H9 (cell line): ENCODE results near the gene TRMT44. TPM values are rescaled to one million over a fixed set of nuclear protein-coding genes. Genes with fewer than 3 reads are reported as not detected.

ENCODE experiments used
- DNase-seq: peaks from one replicate; pipeline ENCODE4 v3.0.0-alpha.2; 2017
- H2AFZ ChIP-seq: one replicate; pipeline ENCODE4 v1.6.1; 2013; ENCODE audit warnings: mild to moderate bottlenecking, low read length, control low read depth, moderate library complexity
- H2AK5ac ChIP-seq: 2 replicates; pipeline ENCODE4 v1.6.1; 2013; ENCODE audit warnings: low read length, control low read depth, mixed read lengths; ENCODE audit not compliant: insufficient read length
- H2BK120ac ChIP-seq: one replicate; pipeline ENCODE4 v1.6.1; 2013; ENCODE audit warnings: low read depth, mild to moderate bottlenecking, low read length, control low read depth, inconsistent platforms; ENCODE audit not compliant: poor library complexity, severe bottlenecking
- H2BK12ac ChIP-seq: 2 replicates; pipeline ENCODE4 v1.6.1; 2013; ENCODE audit warnings: low read length, control low read depth, mixed read lengths, low read depth; ENCODE audit not compliant: insufficient read length
- H2BK15ac ChIP-seq: 2 replicates; pipeline ENCODE4 v1.6.1; 2013; ENCODE audit warnings: low read depth, low read length, control low read depth
- H2BK20ac ChIP-seq: one replicate; pipeline ENCODE4 v1.6.1; 2013; ENCODE audit warnings: low read depth, mild to moderate bottlenecking, low read length, control low read depth, inconsistent platforms; ENCODE audit not compliant: poor library complexity, severe bottlenecking
- H2BK5ac ChIP-seq: 2 replicates; pipeline ENCODE4 v1.6.1; 2013; ENCODE audit warnings: low read length, control low read depth, mixed read lengths; ENCODE audit not compliant: insufficient read length
- H3K14ac ChIP-seq: 2 replicates; pipeline ENCODE4 v1.6.1; 2013; ENCODE audit warnings: low read length, control low read depth; ENCODE audit not compliant: insufficient read depth
- H3K18ac ChIP-seq: 2 replicates; pipeline ENCODE4 v1.6.1; 2013; ENCODE audit warnings: low read depth, mild to moderate bottlenecking, mixed read lengths, low read length, control low read depth; ENCODE audit not compliant: insufficient read length
- H3K23ac ChIP-seq: 2 replicates; pipeline ENCODE4 v1.6.1; 2013; ENCODE audit warnings: low read length, control low read depth, mixed read lengths, low read depth; ENCODE audit not compliant: insufficient read length
- H3K23me2 ChIP-seq: 2 replicates; pipeline ENCODE4 v1.6.1; 2013; ENCODE audit warnings: low read depth, mild to moderate bottlenecking, mixed read lengths, low read length, control low read depth; ENCODE audit not compliant: insufficient read length, poor library complexity, severe bottlenecking
- H3K27ac ChIP-seq: 2 replicates; pipeline ENCODE4 v1.5.1; 2013; ENCODE audit warnings: low read length, control low read depth, mixed read lengths, low read depth; ENCODE audit not compliant: insufficient read length
- H3K27me3 ChIP-seq: 2 replicates; pipeline ENCODE4 v1.6.1; 2013; ENCODE audit warnings: low read length, control low read depth, inconsistent platforms; ENCODE audit not compliant: insufficient read depth
- H3K4ac ChIP-seq: 2 replicates; pipeline ENCODE4 v1.6.1; 2013; ENCODE audit warnings: low read depth, mild to moderate bottlenecking, control low read depth, inconsistent platforms, low read length, moderate library complexity
- H3K4me1 ChIP-seq: 2 replicates; pipeline ENCODE4 v1.6.1; 2013; ENCODE audit warnings: low read length, control low read depth, inconsistent platforms; ENCODE audit not compliant: insufficient read depth
- H3K4me2 ChIP-seq: 2 replicates; pipeline ENCODE4 v1.6.1; 2013; ENCODE audit warnings: low read length, control low read depth, mixed read lengths; ENCODE audit not compliant: insufficient read length, insufficient read depth
- H3K56ac ChIP-seq: 2 replicates; pipeline ENCODE4 v1.6.1; 2013; ENCODE audit warnings: low read depth, mild to moderate bottlenecking, mixed read lengths, low read length, control low read depth; ENCODE audit not compliant: insufficient read length
- H3K79me1 ChIP-seq: 2 replicates; pipeline ENCODE4 v1.6.1; 2013; ENCODE audit warnings: low read depth, mild to moderate bottlenecking, moderate library complexity, low read length, control low read depth, inconsistent platforms; ENCODE audit not compliant: insufficient read depth, poor library complexity, severe bottlenecking
- H3K79me2 ChIP-seq: 2 replicates; pipeline ENCODE4 v1.6.1; 2013; ENCODE audit warnings: low read length, control low read depth, inconsistent platforms; ENCODE audit not compliant: insufficient read depth
- H3K9ac ChIP-seq: 2 replicates; pipeline ENCODE4 v1.6.1; 2013; ENCODE audit warnings: low read length, control low read depth, mixed read lengths; ENCODE audit not compliant: insufficient read length; ENCODE audit errors: extremely low read depth
- H3K9me3 ChIP-seq: one replicate; pipeline ENCODE4 v1.6.1; 2013; ENCODE audit warnings: low read depth, low read length, inconsistent platforms; ENCODE audit not compliant: control insufficient read depth
- H3T11ph ChIP-seq: one replicate; pipeline ENCODE4 v1.6.1; 2013; ENCODE audit warnings: mild to moderate bottlenecking, low read length, control low read depth, inconsistent platforms
- H4K20me1 ChIP-seq: one replicate; pipeline ENCODE4 v1.6.1; 2013; ENCODE audit not compliant: control insufficient read depth, insufficient read length, insufficient read depth
- H4K5ac ChIP-seq: 2 replicates; pipeline ENCODE4 v1.6.1; 2013; ENCODE audit warnings: low read depth, mild to moderate bottlenecking, mixed read lengths, low read length, control low read depth; ENCODE audit not compliant: insufficient read length
- H4K8ac ChIP-seq: replicated peaks from 2 replicates; pipeline ENCODE4 v1.6.1; 2013; ENCODE audit warnings: low read length, control low read depth, mixed read lengths, low read depth; ENCODE audit not compliant: insufficient read length
- H4K91ac ChIP-seq: 2 replicates; pipeline ENCODE4 v1.6.1; 2013; ENCODE audit warnings: low read depth, mild to moderate bottlenecking, moderate library complexity, mixed read lengths, low read length, control low read depth; ENCODE audit not compliant: insufficient read length
- H3K27ac Mint-ChIP-seq, 3 experiments: 2 replicates in 2 of 3; 3 replicates in 1 of 3; pipeline ENCODE4 v1.8.0; 2020 to 2021; ENCODE audit warnings: mixed read lengths in 3 of 3, mild to moderate bottlenecking in 1 of 3, moderate library complexity in 1 of 3
- H3K27me3 Mint-ChIP-seq: 2 replicates; pipeline ENCODE4 v1.8.0; 2021; ENCODE audit warnings: low read depth, mild to moderate bottlenecking, moderate library complexity, mixed read lengths
- H3K36me3 Mint-ChIP-seq, 3 experiments: 2 replicates in 2 of 3; 3 replicates in 1 of 3; pipeline ENCODE4 v1.8.0; 2020 to 2021; ENCODE audit warnings: low read depth in 3 of 3, mixed read lengths in 3 of 3; ENCODE audit not compliant: insufficient read depth in 1 of 3
- H3K4me1 Mint-ChIP-seq, 2 experiments: 2 replicates each; pipeline ENCODE4 v1.8.0; 2020; ENCODE audit warnings: mixed read lengths in 2 of 2
- H3K4me3 Mint-ChIP-seq, 2 experiments: 2 replicates in 1 of 2; 3 replicates in 1 of 2; pipeline ENCODE4 v1.8.0; 2020 to 2021; ENCODE audit warnings: mild to moderate bottlenecking in 2 of 2, mixed read lengths in 2 of 2, moderate library complexity in 1 of 2
- H3K9me3 Mint-ChIP-seq, 2 experiments: 2 replicates in 1 of 2; 3 replicates in 1 of 2; pipeline ENCODE4 v1.8.0; 2020; ENCODE audit warnings: mild to moderate bottlenecking in 2 of 2, mixed read lengths in 2 of 2, moderate library complexity in 1 of 2
- WGBS: extraction: QIAGEN DNeasy Blood & Tissue Kit; methylation state at CpG from one replicate; pipeline ENCODE4 v1.1.7; 2013; ENCODE audit warnings: missing lambda C conversion rate, low lambda C conversion rate, mixed read lengths; ENCODE audit not compliant: insufficient read length; ENCODE audit errors: extremely low coverage; 5-methylcytosine and 5-hydroxymethylcytosine counted together
- total RNA-seq: library from RNA; stranded (reverse); gene quantifications from 2 replicates; pipeline ENCODE4 v1.2.1, GENCODE V29; 2021
- TF ChIP-seq, protein P1 (sequence below): fragments of 200-600 bp; sonication (generic); conservative IDR thresholded peaks from 3 replicates; pipeline ENCODE4 v1.8.0; 2021; ENCODE audit warnings: antibody characterized with exemption, mild to moderate bottlenecking

The TRMT44 gene
- total RNA-seq, 1 experiment from 2014 or later = 22.8 TPM

DNA sequence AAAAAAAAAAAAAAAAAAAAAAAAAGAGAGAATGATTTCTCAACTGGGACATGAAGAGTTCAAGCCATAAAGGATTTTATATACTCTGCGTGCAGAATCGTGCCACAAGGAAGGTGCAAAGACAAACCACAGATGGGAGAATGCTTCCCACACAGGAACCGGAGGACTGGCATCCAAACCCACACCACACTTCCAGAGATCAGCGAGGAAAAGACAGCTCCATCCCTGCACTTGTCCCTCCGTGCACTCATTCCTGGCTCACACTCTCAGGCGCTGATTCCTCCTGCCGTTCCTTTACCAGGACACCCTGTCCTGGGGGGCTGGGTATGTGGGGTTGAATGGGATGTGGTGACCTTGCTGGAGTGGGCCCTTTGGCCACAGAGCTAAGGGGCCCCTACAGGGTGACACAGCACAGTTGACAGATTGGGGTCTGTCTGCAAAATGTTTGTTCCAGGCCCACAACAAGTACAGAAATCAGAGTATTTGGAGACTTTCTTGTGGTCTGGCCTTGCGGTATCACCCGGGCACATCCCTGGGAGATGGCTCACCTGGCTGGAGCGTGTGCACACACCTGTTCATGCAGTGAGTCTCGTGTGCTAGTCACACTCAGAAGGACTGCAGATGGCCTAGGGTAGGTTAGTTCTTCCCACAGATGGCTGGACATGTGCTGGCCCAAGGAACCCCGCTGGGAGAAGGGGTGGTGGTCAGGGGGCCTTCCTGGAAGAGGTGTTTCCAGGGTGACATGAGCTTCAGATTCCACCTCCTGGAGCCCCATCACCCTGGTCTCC is 84.2 kb downstream of the TRMT44 start:
- H4K8ac ChIP-seq = no peak overlapping the region
- no peak overlapping the region for H3K56ac ChIP-seq
- no peak overlapping the region for H3K23ac ChIP-seq
- peaks cover 0 to 5% (median 0%) of the 10 kb centered on the region in 3 experiments; a peak in 3 of 7 replicates for H3K36me3 Mint-ChIP-seq
- no peaks in the 10 kb centered on the region for H3K27me3 ChIP-seq
- peaks cover 11 to 12% of the 10 kb centered on the region in 2 experiments for H3K4me1 Mint-ChIP-seq
- no peak overlapping the region for H3K18ac ChIP-seq
- H3K4me3 Mint-ChIP-seq = no peak overlapping the region
- H2BK12ac ChIP-seq = no peak overlapping the region
- H4K5ac ChIP-seq = no peak overlapping the region
- no peaks in the 10 kb centered on the region for H3K79me2 ChIP-seq
- no peaks in the 10 kb centered on the region for H3K23me2 ChIP-seq
- H3K9me3 Mint-ChIP-seq = peaks cover 5 to 10% of the 10 kb centered on the region in 2 experiments; a peak in 4 of 5 replicates
- H3K27me3 Mint-ChIP-seq = peaks cover 2% of the 10 kb centered on the region; the same call in 1 of the 2 replicates
- no peak overlapping the region for H2BK5ac ChIP-seq
- no peak overlapping the region for H2AFZ ChIP-seq
- H2BK120ac ChIP-seq = no peak overlapping the region
- H3K4me2 ChIP-seq = no peak overlapping the region
- no peak for DNase-seq
- no peak overlapping the region for H3K4ac ChIP-seq
- no peaks in the 10 kb centered on the region for H4K20me1 ChIP-seq
- no peaks in the 10 kb centered on the region for H3K9me3 ChIP-seq
- H2BK20ac ChIP-seq = no peak overlapping the region
- TF ChIP-seq, protein P1, sequence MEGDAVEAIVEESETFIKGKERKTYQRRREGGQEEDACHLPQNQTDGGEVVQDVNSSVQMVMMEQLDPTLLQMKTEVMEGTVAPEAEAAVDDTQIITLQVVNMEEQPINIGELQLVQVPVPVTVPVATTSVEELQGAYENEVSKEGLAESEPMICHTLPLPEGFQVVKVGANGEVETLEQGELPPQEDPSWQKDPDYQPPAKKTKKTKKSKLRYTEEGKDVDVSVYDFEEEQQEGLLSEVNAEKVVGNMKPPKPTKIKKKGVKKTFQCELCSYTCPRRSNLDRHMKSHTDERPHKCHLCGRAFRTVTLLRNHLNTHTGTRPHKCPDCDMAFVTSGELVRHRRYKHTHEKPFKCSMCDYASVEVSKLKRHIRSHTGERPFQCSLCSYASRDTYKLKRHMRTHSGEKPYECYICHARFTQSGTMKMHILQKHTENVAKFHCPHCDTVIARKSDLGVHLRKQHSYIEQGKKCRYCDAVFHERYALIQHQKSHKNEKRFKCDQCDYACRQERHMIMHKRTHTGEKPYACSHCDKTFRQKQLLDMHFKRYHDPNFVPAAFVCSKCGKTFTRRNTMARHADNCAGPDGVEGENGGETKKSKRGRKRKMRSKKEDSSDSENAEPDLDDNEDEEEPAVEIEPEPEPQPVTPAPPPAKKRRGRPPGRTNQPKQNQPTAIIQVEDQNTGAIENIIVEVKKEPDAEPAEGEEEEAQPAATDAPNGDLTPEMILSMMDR = no peak
- H3K9ac ChIP-seq = no peak overlapping the region
- H4K91ac ChIP-seq = no peak overlapping the region
- H3K27ac ChIP-seq = no peak overlapping the region
- no peaks in the 10 kb centered on the region for H3K79me1 ChIP-seq
- H2BK15ac ChIP-seq = no peak overlapping the region
- H3K14ac ChIP-seq = no peak overlapping the region
- H3T11ph ChIP-seq = no peak overlapping the region
- no peak overlapping the region for H2AK5ac ChIP-seq
- 0 out of 7 replicates have a peak overlapping the region, but pooled peaks of 1 of the 3 experiments have one; percentile 18 for H3K27ac Mint-ChIP-seq
- H3K4me1 ChIP-seq = no peaks in the 10 kb centered on the region
- no CpG with 5 or more reads among the region's 12 CpGs for WGBS
